HCT116 (cell line): Measurements from ENCODE around the gene MAPK8. TPM values are rescaled to one million over a fixed set of nuclear protein-coding genes. Genes with fewer than 3 reads are reported as not detected.

Experiments used
- ATAC-seq: fragments of 200-7000 bp; cut with Tn5 transposase; 2 replicates; pipeline ENCODE4 v1.9.1; 2020; ENCODE audit warnings: mild to moderate bottlenecking, moderate library complexity
- BruUV-seq: library from RNA; stranded (reverse); fragments of 400-500 nt; replicated peaks from 2 replicates; lab custom pipeline; 2021; lab: Mats Ljungman, UMichigan
- CTCF ChIA-PET: fragments of 300-600 bp; sonication (Branson Sonifier 250); formaldehyde crosslinking; loops from one replicate; lab custom pipeline; 2021; ENCODE audit warnings: antibody characterized with exemption; lab: Charles Lee
- POLR2A ChIA-PET: fragments of 300-600, 350-600 bp; sonication (Branson Sonifier 250); formaldehyde crosslinking; loops from one replicate; lab custom pipeline; 2021; ENCODE audit warnings: antibody characterized with exemption; lab: Charles Lee
- RAD21 ChIA-PET, 2 experiments: fragments of 300-600 bp; sonication (Branson Sonifier 250); formaldehyde crosslinking; loops; one replicate each; lab custom pipeline; 2023; ENCODE audit warnings: low total read pairs in 2 of 2; ENCODE audit not compliant: uncharacterized antibody in 2 of 2, unreplicated experiment in 2 of 2, low non-redundant PET in 1 of 2; lab: Charles Lee
- DNase-seq: peaks from one replicate; pipeline ENCODE4 v3.0.0-alpha.2; 2010; ENCODE audit warnings: low read depth, low spot score
- H2AFZ ChIP-seq: fragments of 200-600 bp; shearing (Covaris generic), sonication (generic); 2 replicates; pipeline ENCODE4 v1.6.1; 2017; ENCODE audit warnings: low read depth, mixed run types, mixed read lengths, antibody characterized with exemption, low read length; ENCODE audit not compliant: poor library complexity, severe bottlenecking
- H3K27ac ChIP-seq: 2 replicates; pipeline ENCODE4 v1.5.1; 2012; ENCODE audit warnings: low read depth, low read length
- H3K27me3 ChIP-seq: fragments of 200-600 bp; sonication (generic); 2 replicates; pipeline ENCODE4 v1.6.1; 2016; ENCODE audit warnings: mixed run types, low read length, mixed read lengths; ENCODE audit not compliant: insufficient read depth
- H3K36me3 ChIP-seq, 2 experiments: fragments of 200-500 bp in 1 of 2; fragments of 200-600 bp in 1 of 2; sonication (Bioruptor generic) in 1 of 2; sonication (generic) in 1 of 2; 2 replicates each; pipeline versions ENCODE4 v1.5.1 to v1.6.1; 2014 to 2016; ENCODE audit warnings: low read length in 2 of 2, inconsistent platforms in 1 of 2, mixed read lengths in 1 of 2, mixed run types in 1 of 2; ENCODE audit not compliant: insufficient read depth in 2 of 2, control insufficient read depth in 1 of 2
- H3K4me1 ChIP-seq, 2 experiments: fragments of 200-600 bp in 1 of 2; sonication (generic) in 1 of 2; 2 replicates each; pipeline versions ENCODE4 v1.5.1 to v1.6.1; 2012 to 2017; ENCODE audit warnings: low read length in 2 of 2, inconsistent platforms in 1 of 2, mild to moderate bottlenecking in 1 of 2, mixed read lengths in 1 of 2, mixed run types in 1 of 2, moderate library complexity in 1 of 2; ENCODE audit not compliant: insufficient read depth in 2 of 2, control insufficient read depth in 1 of 2
- H3K4me2 ChIP-seq: fragments of 200-600 bp; sonication (generic); 2 replicates; pipeline ENCODE4 v1.6.1; 2017; ENCODE audit warnings: mixed run types, low read length, mixed read lengths
- H3K4me3 ChIP-seq, 2 experiments: fragments of 200-600 bp in 1 of 2; sonication (generic) in 1 of 2; replicated peaks in 1 of 2; 2 replicates each; pipeline ENCODE4 v1.5.1; 2011 to 2016; ENCODE audit warnings: low read length in 2 of 2, control low read depth in 1 of 2, low read depth in 1 of 2, mild to moderate bottlenecking in 1 of 2, mixed read lengths in 1 of 2, mixed run types in 1 of 2
- H3K79me2 ChIP-seq: fragments of 200-600 bp; sonication (generic); 2 replicates; pipeline ENCODE4 v1.6.1; 2017; ENCODE audit warnings: mild to moderate bottlenecking, mixed run types, low read length, moderate library complexity, mixed read lengths; ENCODE audit not compliant: insufficient read depth
- H3K9ac ChIP-seq: fragments of 200-600 bp; sonication (generic); 2 replicates; pipeline ENCODE4 v1.6.1; 2016; ENCODE audit warnings: low read length, mixed read lengths
- H3K9me2 ChIP-seq: fragments of 200-600 bp; sonication (generic), shearing (Covaris generic); 2 replicates; pipeline ENCODE4 v1.6.1; 2017; ENCODE audit warnings: mixed run types, mild to moderate bottlenecking, moderate library complexity; ENCODE audit not compliant: insufficient read depth
- H3K9me3 ChIP-seq, 2 experiments: fragments of 200-500 bp in 1 of 2; fragments of 200-600 bp in 1 of 2; sonication (Bioruptor generic) in 1 of 2; sonication (generic) in 1 of 2; 2 replicates each; pipeline ENCODE4 v1.6.1; 2014 to 2017; ENCODE audit warnings: low read length in 2 of 2, mixed read lengths in 2 of 2, inconsistent platforms in 1 of 2, low read depth in 1 of 2, mild to moderate bottlenecking in 1 of 2, mixed run types in 1 of 2, moderate library complexity in 1 of 2; ENCODE audit not compliant: control insufficient read depth in 1 of 2, insufficient read depth in 1 of 2
- H4K20me1 ChIP-seq: fragments of 200-600 bp; sonication (generic), shearing (Covaris generic); 2 replicates; pipeline ENCODE4 v1.6.1; 2017; ENCODE audit warnings: mixed run types, mild to moderate bottlenecking, moderate library complexity; ENCODE audit not compliant: insufficient read depth
- CBX3 ChIP-seq: IDR thresholded peaks from 2 replicates; pipeline ENCODE4 v1.6.1; 2012; ENCODE audit warnings: low read depth
- EGR1 ChIP-seq: IDR thresholded peaks from 2 replicates; pipeline ENCODE4 v1.6.1; 2012; ENCODE audit warnings: low read depth
- EZH2 ChIP-seq: fragments of 200-600 bp; sonication (generic); IDR thresholded peaks from 2 replicates; pipeline ENCODE4 v1.6.1; 2017; ENCODE audit warnings: antibody characterized with exemption, mixed run types
- EZH2phosphoT487 ChIP-seq: fragments of 200-600 bp; IDR thresholded peaks from 2 replicates; pipeline ENCODE4 v1.6.1; 2018; ENCODE audit warnings: antibody characterized with exemption, borderline replicate concordance
- FOSL1 ChIP-seq: IDR thresholded peaks from 2 replicates; pipeline ENCODE4 v1.6.1; 2012; ENCODE audit warnings: low read depth
- RAD21 ChIP-seq: IDR thresholded peaks from 2 replicates; pipeline ENCODE4 v1.6.1; 2012; ENCODE audit warnings: low read depth, mild to moderate bottlenecking
- SP1 ChIP-seq: IDR thresholded peaks from 2 replicates; pipeline ENCODE4 v1.6.1; 2012; ENCODE audit warnings: low read depth
- TCF7L2 ChIP-seq: IDR thresholded peaks from 2 replicates; pipeline ENCODE4 v1.7.0; 2011; ENCODE audit warnings: borderline replicate concordance, inconsistent platforms; ENCODE audit not compliant: insufficient read depth, insufficient read length; ENCODE audit errors: extremely low read depth
- YY1 ChIP-seq: IDR thresholded peaks from 2 replicates; pipeline ENCODE4 v1.6.1; 2011; ENCODE audit warnings: low read length, low read depth, moderate library complexity, mild to moderate bottlenecking; ENCODE audit not compliant: insufficient replicate concordance; ENCODE audit errors: extremely low read depth
- intact Hi-C: fragments of 100-400 bp; cut with micrococcal nuclease; formaldehyde crosslinking; loops from 2 replicates; pipeline ENCODE4 v1.10.0; 2022
- total RNA-seq: library from RNA; stranded (reverse); gene quantifications from one replicate; pipeline ENCODE4 v1.2.1, GENCODE V29; 2021; ENCODE audit not compliant: unreplicated experiment
- TF ChIP-seq, protein P1 (sequence below): IDR thresholded peaks from 2 replicates; pipeline ENCODE4 v1.6.1; 2012
- TF ChIP-seq, protein P2 (sequence below): IDR thresholded peaks from 2 replicates; pipeline ENCODE4 v1.6.1; 2011; ENCODE audit warnings: mild to moderate bottlenecking, low read length, moderate library complexity; ENCODE audit not compliant: insufficient replicate concordance; ENCODE audit errors: extremely low read depth
- TF ChIP-seq, protein P3 (sequence below), 3 experiments: fragments of 200-600 bp in 1 of 3; sonication (generic) in 1 of 3; IDR thresholded peaks in 2 of 3; conservative IDR thresholded peaks in 1 of 3; 2 replicates each; pipeline ENCODE4 v1.5.1; 2012 to 2017; ENCODE audit warnings: low read depth in 2 of 3, low read length in 2 of 3, antibody characterized with exemption in 1 of 3, borderline replicate concordance in 1 of 3, control low read depth in 1 of 3, mild to moderate bottlenecking in 1 of 3, mixed read lengths in 1 of 3, mixed run types in 1 of 3, moderate library complexity in 1 of 3; ENCODE audit not compliant: insufficient read depth in 1 of 3

MAPK8 gene
- total RNA-seq, 1 experiment from 2014 or later, result 71.0 TPM

DNA sequence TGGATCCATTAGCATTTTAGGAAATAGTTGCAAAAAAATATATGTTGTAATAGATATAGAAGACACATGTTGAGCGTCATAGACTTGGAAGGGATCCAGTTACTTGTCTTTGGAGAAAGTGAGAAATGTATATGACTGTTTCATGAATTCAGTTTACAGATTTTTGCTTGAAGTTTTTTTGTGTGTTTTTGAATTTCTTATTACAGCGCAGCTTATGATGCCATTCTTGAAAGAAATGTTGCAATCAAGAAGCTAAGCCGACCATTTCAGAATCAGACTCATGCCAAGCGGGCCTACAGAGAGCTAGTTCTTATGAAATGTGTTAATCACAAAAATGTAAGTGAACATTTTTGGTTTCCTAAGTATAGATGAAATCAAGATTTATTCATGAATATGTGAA, 98.2 kb downstream of the MAPK8 start:
- no peaks in the 10 kb centered on the region for H3K9me2 ChIP-seq
- H3K9me3 ChIP-seq, result no peaks in the 10 kb centered on the region
- TF ChIP-seq EZH2phosphoT487, result no peak
- no peak for TF ChIP-seq RAD21
- TF ChIP-seq EGR1, result no peak
- no peak for TF ChIP-seq EZH2
- no peak for TF ChIP-seq SP1
- TF ChIP-seq, protein P1, sequence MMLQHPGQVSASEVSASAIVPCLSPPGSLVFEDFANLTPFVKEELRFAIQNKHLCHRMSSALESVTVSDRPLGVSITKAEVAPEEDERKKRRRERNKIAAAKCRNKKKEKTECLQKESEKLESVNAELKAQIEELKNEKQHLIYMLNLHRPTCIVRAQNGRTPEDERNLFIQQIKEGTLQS, result no peak
- no peak for TF ChIP-seq FOSL1
- TF ChIP-seq, all 23 proteins: peak for 0
- intact Hi-C loops, result no loop called here
- no peaks in the 10 kb centered on the region for H3K36me3 ChIP-seq
- H3K4me3 ChIP-seq, result no peak overlapping the region
- RAD21 ChIA-PET, result no interaction called here
- H3K9ac ChIP-seq, result no peak overlapping the region
- no TSS peak for BruUV-seq
- H3K27ac ChIP-seq, result no peak overlapping the region
- no peak for ATAC-seq
- no peak overlapping the region for H3K4me2 ChIP-seq
- no peaks in the 10 kb centered on the region for H4K20me1 ChIP-seq
- POLR2A ChIA-PET, result no interaction called here
- no peak overlapping the region for H2AFZ ChIP-seq
- H3K4me1 ChIP-seq, result peaks cover 4 to 23% of the 10 kb centered on the region in 2 experiments; a peak in 3 of 4 replicates
- H3K27me3 ChIP-seq, result no peaks in the 10 kb centered on the region
- 0 out of 2 replicates have a peak, but pooled peaks cover 4% of the 10 kb centered on the region for H3K79me2 ChIP-seq
- CTCF ChIA-PET, result no interaction called here
- no peak for DNase-seq

DNA sequence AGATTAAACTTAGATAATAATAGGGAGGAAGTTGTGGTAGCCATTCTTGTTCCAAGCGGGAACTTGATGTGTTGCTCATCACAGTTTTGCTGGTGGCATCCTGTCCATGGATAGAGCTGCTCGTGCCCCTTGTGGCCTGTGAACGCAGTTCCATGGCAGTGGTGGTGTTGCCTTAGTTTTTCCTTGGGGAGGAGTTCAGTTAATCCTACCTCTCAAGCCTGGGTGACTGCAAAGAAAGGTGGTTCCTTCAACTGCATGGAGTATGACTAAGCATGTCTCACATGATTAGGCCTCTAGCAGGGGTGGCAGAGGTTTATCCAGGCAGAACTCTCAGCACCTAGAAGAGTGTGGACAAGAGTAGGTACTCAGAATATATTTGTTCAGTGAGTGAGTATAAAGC, 99.7 kb downstream of the MAPK8 start:
- H2AFZ ChIP-seq, result no peak overlapping the region
- RAD21 ChIA-PET, result no interaction called here
- no peak overlapping the region for H3K27ac ChIP-seq
- CTCF ChIA-PET, result no interaction called here
- H3K9me2 ChIP-seq, result no peaks in the 10 kb centered on the region
- H4K20me1 ChIP-seq, result no peaks in the 10 kb centered on the region
- DNase-seq (peak; percentile 24), ATAC-seq (peak; percentile 94)
- no peaks in the 10 kb centered on the region for H3K27me3 ChIP-seq
- H3K4me3 ChIP-seq, result no peak overlapping the region
- H3K9me3 ChIP-seq, result no peaks in the 10 kb centered on the region
- no TSS peak for BruUV-seq
- POLR2A ChIA-PET, result no interaction called here
- H3K4me1 ChIP-seq, result peaks cover 0 to 13% of the 10 kb centered on the region in 2 experiments; a peak in 2 of 4 replicates
- H3K36me3 ChIP-seq, result 0 out of 4 replicates have a peak, but pooled peaks cover 0 to 10% of the 10 kb centered on the region in 2 experiments
- no peak overlapping the region for H3K9ac ChIP-seq
- no peak for TF ChIP-seq YY1
- TF ChIP-seq TCF7L2, result no peak
- TF ChIP-seq RAD21, result no peak
- TF ChIP-seq, protein P2, sequence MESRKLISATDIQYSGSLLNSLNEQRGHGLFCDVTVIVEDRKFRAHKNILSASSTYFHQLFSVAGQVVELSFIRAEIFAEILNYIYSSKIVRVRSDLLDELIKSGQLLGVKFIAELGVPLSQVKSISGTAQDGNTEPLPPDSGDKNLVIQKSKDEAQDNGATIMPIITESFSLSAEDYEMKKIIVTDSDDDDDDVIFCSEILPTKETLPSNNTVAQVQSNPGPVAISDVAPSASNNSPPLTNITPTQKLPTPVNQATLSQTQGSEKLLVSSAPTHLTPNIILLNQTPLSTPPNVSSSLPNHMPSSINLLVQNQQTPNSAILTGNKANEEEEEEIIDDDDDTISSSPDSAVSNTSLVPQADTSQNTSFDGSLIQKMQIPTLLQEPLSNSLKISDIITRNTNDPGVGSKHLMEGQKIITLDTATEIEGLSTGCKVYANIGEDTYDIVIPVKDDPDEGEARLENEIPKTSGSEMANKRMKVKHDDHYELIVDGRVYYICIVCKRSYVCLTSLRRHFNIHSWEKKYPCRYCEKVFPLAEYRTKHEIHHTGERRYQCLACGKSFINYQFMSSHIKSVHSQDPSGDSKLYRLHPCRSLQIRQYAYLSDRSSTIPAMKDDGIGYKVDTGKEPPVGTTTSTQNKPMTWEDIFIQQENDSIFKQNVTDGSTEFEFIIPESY, result no peak
- TF ChIP-seq, protein P3, sequence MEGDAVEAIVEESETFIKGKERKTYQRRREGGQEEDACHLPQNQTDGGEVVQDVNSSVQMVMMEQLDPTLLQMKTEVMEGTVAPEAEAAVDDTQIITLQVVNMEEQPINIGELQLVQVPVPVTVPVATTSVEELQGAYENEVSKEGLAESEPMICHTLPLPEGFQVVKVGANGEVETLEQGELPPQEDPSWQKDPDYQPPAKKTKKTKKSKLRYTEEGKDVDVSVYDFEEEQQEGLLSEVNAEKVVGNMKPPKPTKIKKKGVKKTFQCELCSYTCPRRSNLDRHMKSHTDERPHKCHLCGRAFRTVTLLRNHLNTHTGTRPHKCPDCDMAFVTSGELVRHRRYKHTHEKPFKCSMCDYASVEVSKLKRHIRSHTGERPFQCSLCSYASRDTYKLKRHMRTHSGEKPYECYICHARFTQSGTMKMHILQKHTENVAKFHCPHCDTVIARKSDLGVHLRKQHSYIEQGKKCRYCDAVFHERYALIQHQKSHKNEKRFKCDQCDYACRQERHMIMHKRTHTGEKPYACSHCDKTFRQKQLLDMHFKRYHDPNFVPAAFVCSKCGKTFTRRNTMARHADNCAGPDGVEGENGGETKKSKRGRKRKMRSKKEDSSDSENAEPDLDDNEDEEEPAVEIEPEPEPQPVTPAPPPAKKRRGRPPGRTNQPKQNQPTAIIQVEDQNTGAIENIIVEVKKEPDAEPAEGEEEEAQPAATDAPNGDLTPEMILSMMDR (IDR thresholded peaks at IDR 0.05 in 2 of 3, conservative IDR thresholded peaks at IDR 0.05 in 1 of 3; ENCODE audit: borderline replicate concordance in 1 of 3, insufficient read depth in 1 of 3, low read depth in 2 of 3, low read length in 2 of 3), result peak in 1 of 3 experiments; percentile 18; a peak in 1 of 6 replicates
- TF ChIP-seq, protein P1, result no peak
- 0 out of 2 replicates have a peak, but pooled peaks have one; percentile 39 for TF ChIP-seq CBX3
- intact Hi-C loops, result no loop called here
- peak overlapping the region; percentile 39 for H3K4me2 ChIP-seq
- H3K79me2 ChIP-seq, result no peaks in the 10 kb centered on the region
